IMR-90 (cell line): ENCODE data around the gene CSGALNACT2. TPM values are rescaled to one million over a fixed set of nuclear protein-coding genes. Genes with fewer than 3 reads are reported as not detected.

Experiments used
- ATAC-seq: fragments of 200-7000 bp; cut with Tn5 transposase; 2 replicates; pipeline ENCODE4 v1.9.1; 2020; ENCODE audit warnings: low read depth, mild to moderate bottlenecking, moderate library complexity
- BruUV-seq: library from RNA; stranded (reverse); fragments of 400-500 nt; replicated peaks from 2 replicates; lab custom pipeline; 2021; lab: Mats Ljungman, UMichigan
- CTCF ChIA-PET: fragments of 300-600 bp; formaldehyde crosslinking; extraction: SDS; loops from one replicate; lab custom pipeline; 2021; ENCODE audit warnings: antibody characterized with exemption; lab: Yijun Ruan, JAX
- POLR2A ChIA-PET: fragments of 300-600 bp; sonication (Branson Sonifier 250); formaldehyde crosslinking; loops from one replicate; lab custom pipeline; 2022; ENCODE audit warnings: antibody characterized with exemption; ENCODE audit not compliant: unreplicated experiment; lab: Charles Lee
- DNase-seq: peaks from one replicate; pipeline ENCODE4 v3.0.0; 2013
- H2AFZ ChIP-seq: replicated peaks from 2 replicates; pipeline ENCODE3; 2013; ENCODE audit warnings: low read length, mild to moderate bottlenecking; ENCODE audit not compliant: poor library complexity
- H2AK5ac ChIP-seq: 2 replicates; pipeline ENCODE4 v1.6.1; 2013; ENCODE audit warnings: low read depth, low read length, inconsistent platforms
- H2AK9ac ChIP-seq: replicated peaks from 2 replicates; pipeline ENCODE3; 2013; ENCODE audit warnings: mild to moderate bottlenecking, low read depth, low read length, moderate library complexity; ENCODE audit not compliant: poor library complexity
- H2BK120ac ChIP-seq: 2 replicates; pipeline ENCODE4 v1.6.1; 2013; ENCODE audit warnings: low read depth, low read length, inconsistent platforms
- H2BK15ac ChIP-seq: 3 replicates; pipeline ENCODE4 v1.6.1; 2013; ENCODE audit warnings: low read depth, low read length, inconsistent platforms
- H2BK20ac ChIP-seq: 2 replicates; pipeline ENCODE4 v1.6.1; 2013; ENCODE audit warnings: low read depth, mild to moderate bottlenecking, inconsistent platforms, low read length, moderate library complexity
- H2BK5ac ChIP-seq: 2 replicates; pipeline ENCODE4 v1.6.1; 2013; ENCODE audit warnings: mild to moderate bottlenecking, low read depth, low read length, inconsistent platforms; ENCODE audit not compliant: poor library complexity, severe bottlenecking
- H3K14ac ChIP-seq: replicated peaks from 2 replicates; pipeline ENCODE4 v1.6.1; 2013; ENCODE audit warnings: low read depth, low read length, inconsistent platforms
- H3K18ac ChIP-seq: 2 replicates; pipeline ENCODE4 v1.6.1; 2013; ENCODE audit warnings: low read depth, low read length, control low read depth
- H3K23ac ChIP-seq: 2 replicates; pipeline ENCODE4 v1.6.1; 2013; ENCODE audit warnings: low read depth, low read length, inconsistent platforms
- H3K27ac ChIP-seq: 2 replicates; pipeline ENCODE4 v1.5.1; 2013; ENCODE audit warnings: mild to moderate bottlenecking, control low read depth, low read length; ENCODE audit not compliant: insufficient read depth
- H3K27me3 ChIP-seq: 2 replicates; pipeline ENCODE4 v1.6.1; 2013; ENCODE audit warnings: low read length; ENCODE audit not compliant: control insufficient read depth, insufficient read depth
- H3K36me3 ChIP-seq: 2 replicates; pipeline ENCODE4 v1.6.1; 2013; ENCODE audit warnings: low read length, mixed read lengths; ENCODE audit not compliant: control insufficient read depth, insufficient read depth
- H3K4ac ChIP-seq: 2 replicates; pipeline ENCODE4 v1.6.1; 2013; ENCODE audit warnings: low read depth, low read length, inconsistent platforms
- H3K4me1 ChIP-seq: 2 replicates; pipeline ENCODE4 v1.6.1; 2013; ENCODE audit warnings: low read length, mixed read lengths; ENCODE audit not compliant: control insufficient read depth, insufficient read depth
- H3K4me2 ChIP-seq: 2 replicates; pipeline ENCODE4 v1.6.1; 2013; ENCODE audit warnings: low read depth, mild to moderate bottlenecking, control low read depth, low read length, moderate library complexity
- H3K4me3 ChIP-seq: 2 replicates; pipeline ENCODE4 v1.5.1; 2013; ENCODE audit warnings: low read depth, mild to moderate bottlenecking, control low read depth, low read length, moderate library complexity; ENCODE audit not compliant: insufficient read depth
- H3K56ac ChIP-seq: 2 replicates; pipeline ENCODE4 v1.6.1; 2013; ENCODE audit warnings: low read length, inconsistent platforms; ENCODE audit not compliant: insufficient read depth; ENCODE audit errors: extremely low read depth
- H3K79me1 ChIP-seq, 2 experiments: 2 replicates each; pipeline ENCODE4 v1.6.1; 2013; ENCODE audit warnings: low read length in 2 of 2, inconsistent platforms in 1 of 2, low read depth in 1 of 2
- H3K9ac ChIP-seq: 2 replicates; pipeline ENCODE4 v1.6.1; 2013; ENCODE audit warnings: low read depth, low read length, control low read depth
- H3K9me1 ChIP-seq: 2 replicates; pipeline ENCODE4 v1.6.1; 2013; ENCODE audit warnings: low read length, inconsistent platforms; ENCODE audit not compliant: insufficient read depth
- H3K9me3 ChIP-seq: 2 replicates; pipeline ENCODE4 v1.6.1; 2013; ENCODE audit warnings: low read length; ENCODE audit not compliant: control insufficient read depth, insufficient read depth
- H4K20me1 ChIP-seq: 2 replicates; pipeline ENCODE4 v1.6.1; 2013; ENCODE audit warnings: low read length, inconsistent platforms; ENCODE audit not compliant: insufficient read depth
- H4K5ac ChIP-seq: 2 replicates; pipeline ENCODE4 v1.6.1; 2013; ENCODE audit warnings: mild to moderate bottlenecking, low read depth, low read length, control low read depth
- H4K8ac ChIP-seq, 2 experiments: 2 replicates each; pipeline ENCODE4 v1.6.1; 2013; ENCODE audit warnings: low read depth in 2 of 2, low read length in 2 of 2, control low read depth in 1 of 2, inconsistent platforms in 1 of 2
- H4K91ac ChIP-seq: 2 replicates; pipeline ENCODE4 v1.6.1; 2013; ENCODE audit warnings: low read depth, low read length, inconsistent platforms; ENCODE audit not compliant: insufficient read depth
- SMC3 ChIP-seq: fragments of 150-350 bp; IDR thresholded peaks from 2 replicates; pipeline ENCODE4 v1.6.1; 2016; ENCODE audit warnings: low read depth, mild to moderate bottlenecking, antibody characterized with exemption, low read length, moderate library complexity
- WGBS, 2 experiments: methylation state at CpG; one replicate each; pipeline versions ENCODE4 v1.1.5 to v1.1.7; 2013; ENCODE audit warnings: missing lambda C conversion rate in 2 of 2; ENCODE audit not compliant: insufficient read length in 1 of 2; ENCODE audit errors: extremely low coverage in 2 of 2; 5-methylcytosine and 5-hydroxymethylcytosine counted together
- dilution Hi-C: fragments of 300-500 bp; cut with HindIII; formaldehyde crosslinking; loops from one replicate; pipeline ENCODE4 v1.14.3; 2018; ENCODE audit warnings: low sequenced_read_pairs; ENCODE audit not compliant: unreplicated experiment
- in situ Hi-C: fragments of 300-500 bp; cut with MboI; formaldehyde crosslinking; loops from 3 replicates; pipeline ENCODE4 v1.14.3; 2019; ENCODE audit warnings: low sequenced_read_pairs, inconsistent platforms, mixed read lengths
- intact Hi-C: fragments of 100-400 bp; cut with micrococcal nuclease; formaldehyde crosslinking; loops from 2 replicates; pipeline ENCODE4 v1.10.0; 2022
- polyA plus RNA-seq, 3 experiments: library from polyadenylated mRNA; depleted of rRNA; stranded (reverse); fragments of >200 nt; gene quantifications; 2 replicates each; pipeline ENCODE4 v1.2.3, GENCODE V29; 2012; ENCODE audit warnings: low replicate concordance in 1 of 3
- total RNA-seq: library from RNA; depleted of rRNA; stranded (reverse); fragments of >200 nt; gene quantifications from 2 replicates; pipeline ENCODE4 v1.2.3, GENCODE V29; 2012

CSGALNACT2 gene
- total and polyA plus RNA-seq, 2 of the 4 experiments (the other 2 are of a cell fraction) = 6.5 to 13.1 TPM

DNA sequence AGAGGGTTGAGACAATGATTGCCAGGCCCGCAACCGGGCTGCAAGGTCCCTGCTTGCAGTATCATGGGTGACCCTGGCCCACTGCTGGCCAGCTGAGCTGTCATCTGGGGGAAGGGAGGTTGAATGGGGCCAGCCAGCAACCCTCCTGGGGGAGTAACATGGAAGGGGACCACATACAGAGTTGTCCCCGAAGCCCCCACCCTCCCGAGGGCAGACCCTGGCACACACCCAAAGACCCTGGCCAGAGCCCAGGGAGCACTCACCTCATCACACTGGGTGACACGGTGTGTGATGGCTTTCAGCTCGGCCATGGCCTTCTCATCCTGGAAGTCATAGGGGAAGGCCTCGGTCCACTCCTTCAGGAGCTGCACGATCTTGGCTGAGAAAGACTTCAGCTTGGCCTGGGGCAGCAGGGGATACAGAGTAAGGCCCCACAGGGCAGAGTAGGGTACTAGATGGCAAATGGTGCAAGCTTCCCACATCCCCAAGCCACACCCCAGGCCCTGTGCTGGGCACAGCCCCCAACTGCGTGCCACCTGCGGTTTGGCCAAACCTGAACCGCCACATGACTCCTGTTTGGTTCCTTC is 63.4 kb downstream of the CSGALNACT2 start:
- CTCF ChIA-PET = interaction anchor here (1.0 to 1.1 kb wide), 3 partner anchors 10 to 336 kb away, joined by 3 to 5 read pairs (median 4); no protein-coding TSS in a partner anchor
- Histone ChIP-seq H2BK120ac (no peak overlapping the region), H4K20me1 (no peaks in the 10 kb centered on the region; the same call in 1 of the 2 replicates), H2BK15ac (no peak overlapping the region), H2AK9ac (no peak overlapping the region), H4K5ac (no peak overlapping the region), H3K4me1 (no peaks in the 10 kb centered on the region; the same call in 1 of the 2 replicates), H3K14ac (no peak overlapping the region), H3K18ac (no peak overlapping the region), H3K27ac (no peak overlapping the region), H3K36me3 (no peaks in the 10 kb centered on the region), H3K9ac (no peak overlapping the region), H2BK5ac (no peak overlapping the region), H2AFZ (no peak overlapping the region), H3K79me1 (no peaks in the 10 kb centered on the region), H3K4me3 (no peak overlapping the region), H3K4me2 (no peak overlapping the region), H3K9me3 (no peaks in the 10 kb centered on the region), H3K56ac (no peak overlapping the region), H3K9me1 (no peaks in the 10 kb centered on the region), H3K27me3 (no peaks in the 10 kb centered on the region; the same call in 1 of the 2 replicates), H3K23ac (no peak overlapping the region), H3K4ac (no peak overlapping the region), H2AK5ac (no peak overlapping the region), H4K8ac (no peak overlapping the region), H4K91ac (no peak overlapping the region), H2BK20ac (no peak overlapping the region)
- dilution Hi-C loops (no loop called here), intact Hi-C loops (loop anchor here (1.0 to 10.0 kb wide), 2 partner anchors 143 to 335 kb away; no protein-coding TSS in a partner anchor), in situ Hi-C loops (no loop called here)
- POLR2A ChIA-PET = no interaction called here
- no TSS peak for BruUV-seq
- no peak for TF ChIP-seq SMC3
- 88% methylated on average over 6 of the region's 11 CpGs; no CpG with 5 or more reads in 1 of the 2 experiments for WGBS, 2 experiments
- no peak for ATAC-seq
- DNase-seq = no peak
